ENCODE data around the gene MRM3.

DNA sequence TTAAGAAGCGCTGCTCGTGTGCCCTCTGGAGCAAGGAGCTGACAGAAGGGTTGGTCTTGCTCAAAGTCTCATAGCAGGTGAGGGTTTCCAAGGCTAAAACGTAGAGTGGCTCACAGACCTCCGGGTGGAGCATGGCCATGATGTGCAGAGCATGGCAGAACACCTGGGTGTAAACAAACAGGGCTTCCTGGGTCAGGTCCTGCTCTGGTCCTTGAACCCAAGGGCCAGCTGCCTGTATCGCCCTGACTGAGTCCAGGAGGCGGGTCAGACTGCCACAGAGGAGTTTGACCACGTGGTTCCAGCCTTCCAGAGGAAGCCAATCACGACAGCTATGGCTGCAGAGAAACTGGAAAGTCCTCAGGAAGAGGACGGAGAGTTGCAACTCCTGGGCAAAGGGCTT, 37.2 kb upstream of the MRM3 start:
- no peak for TF ChIP-seq TAF1 (IDR thresholded peaks at IDR 0.05; ENCODE audit: borderline replicate concordance, low read depth, low read length)
- no peak for TF ChIP-seq POLR2A (IDR thresholded peaks at IDR 0.05; ENCODE audit: low read depth, low read length)
- no peak for TF ChIP-seq POLR2AphosphoS5 (IDR thresholded peaks at IDR 0.05; ENCODE audit: low read depth, low read length)

Measured in GM12892 (cell line).